SIG-M5 (cell line): Measurements from ENCODE around the gene ZDHHC14.
"Not testable (repeated sequence)": the region's sequence is repeated elsewhere in the genome, so short reads cannot be mapped to it uniquely, and the experiment has no call there.

ENCODE experiments used
- DNase-seq: peaks from one replicate; lab custom pipeline; 2025; lab: John Stamatoyannopoulos, UW

ZDHHC14 gene

DNA sequence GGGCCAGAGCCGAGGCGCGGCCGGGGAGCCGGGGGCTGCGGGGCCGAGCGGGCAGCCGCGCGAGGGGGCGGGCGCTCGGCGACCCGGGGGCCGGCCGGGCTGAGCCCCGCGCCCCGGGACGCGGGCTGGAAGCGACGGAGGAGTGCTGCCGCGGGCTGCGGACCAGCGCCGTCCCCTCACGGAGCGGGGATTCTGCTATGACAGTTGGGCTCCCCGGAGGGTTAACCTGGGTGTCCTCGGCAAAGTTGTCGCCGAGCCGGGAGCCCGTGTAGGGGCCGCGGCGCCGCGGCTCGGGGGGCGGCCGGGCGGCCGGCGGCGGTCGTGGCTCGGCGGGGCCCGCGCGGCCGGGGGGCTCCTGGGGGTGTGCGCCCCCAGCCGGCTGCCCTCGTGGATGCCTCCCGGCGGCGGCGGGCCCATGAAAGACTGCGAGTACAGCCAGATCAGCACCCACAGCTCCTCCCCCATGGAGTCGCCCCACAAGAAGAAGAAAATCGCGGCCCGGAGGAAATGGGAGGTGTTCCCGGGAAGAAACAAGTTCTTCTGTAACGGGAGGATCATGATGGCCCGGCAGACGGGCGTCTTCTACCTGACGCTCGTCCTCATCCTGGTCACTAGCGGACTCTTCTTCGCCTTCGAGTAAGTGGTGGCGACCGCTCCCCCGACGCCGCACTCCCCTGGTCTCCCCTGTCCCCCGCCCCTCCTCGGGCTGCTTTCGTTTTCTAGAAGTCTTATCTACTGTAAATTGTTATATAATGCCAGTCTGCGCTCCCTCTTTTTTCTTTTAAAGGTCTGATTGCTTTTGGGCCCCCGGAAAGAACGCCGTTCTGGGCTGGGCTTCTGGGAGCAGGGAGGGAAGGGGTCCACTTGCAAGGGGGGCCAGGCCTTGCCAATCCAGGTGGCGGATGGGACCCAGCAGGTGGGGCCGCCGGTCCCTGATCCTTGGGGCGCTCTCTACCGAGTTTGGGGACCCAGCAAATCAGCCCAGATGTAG, 936 bp downstream of the ZDHHC14 start:
- no peak for DNase-seq

DNA sequence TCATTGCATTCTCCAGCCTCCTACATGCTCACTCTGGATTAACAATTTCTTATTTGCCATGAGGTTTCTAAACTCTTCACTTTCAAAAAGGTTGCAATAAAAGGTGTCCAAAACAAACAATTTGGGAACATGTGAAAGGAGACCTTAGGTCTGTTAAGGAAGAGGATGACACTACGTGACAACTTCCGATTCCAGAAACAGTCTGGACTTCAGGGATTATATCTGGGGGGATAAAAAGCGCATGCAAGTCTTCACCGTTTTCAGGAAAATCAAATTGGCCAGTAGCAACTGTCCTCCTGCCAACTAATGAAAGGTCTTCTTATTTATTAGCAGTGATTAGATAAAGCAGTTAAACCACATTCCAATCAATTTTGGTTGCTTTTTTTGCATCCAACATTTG, 1.8 kb downstream of the ZDHHC14 start:
- no peak for DNase-seq

DNA sequence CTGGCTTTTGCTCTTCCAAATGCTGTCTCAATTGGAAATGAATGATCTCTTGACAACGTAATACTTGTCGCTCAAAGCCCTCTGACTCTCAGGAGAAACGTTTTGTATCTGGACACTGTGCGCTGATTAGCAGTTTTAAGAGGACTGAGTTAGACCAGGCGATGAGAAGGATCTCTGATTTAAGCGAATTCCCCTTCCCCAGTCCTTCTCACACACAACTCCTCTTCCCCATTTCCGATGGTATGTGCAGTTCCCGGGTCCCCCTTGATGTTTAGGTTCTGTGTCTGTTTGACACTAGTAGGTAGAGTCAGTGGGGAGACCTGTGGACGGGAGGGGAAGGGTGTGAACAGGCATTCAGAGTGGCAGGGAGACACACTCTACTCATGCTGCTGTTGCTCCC, 2.5 kb downstream of the ZDHHC14 start:
- DNase-seq: no peak

- not testable (repeated sequence) for DNase-seq
Observed at GRCh38 chr6:157384962-157385361, 4.0 kb downstream of the ZDHHC14 start.

GRCh38 chr6:157385482-157385881, 4.5 kb downstream of the ZDHHC14 start:
- DNase-seq: no peak

DNA sequence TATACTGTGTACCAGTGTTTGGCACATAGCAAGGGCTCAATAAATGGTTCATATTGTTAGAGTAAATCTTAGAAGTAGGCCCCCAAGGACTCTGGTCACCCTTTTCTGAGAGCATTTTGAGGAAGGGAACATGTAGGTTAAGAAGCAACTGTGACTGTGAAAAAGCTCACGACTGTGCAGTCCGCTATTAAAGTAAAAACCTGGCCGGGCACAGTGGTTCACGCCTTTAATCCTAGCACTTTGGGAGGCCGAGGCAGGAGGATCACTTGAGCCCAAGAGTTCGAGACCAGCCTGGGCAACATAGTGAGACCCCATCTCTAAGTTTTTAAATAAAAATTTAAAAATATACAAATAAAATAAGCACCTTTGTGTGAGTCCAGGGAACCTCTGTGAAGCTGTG, 5.0 kb downstream of the ZDHHC14 start:
- DNase-seq: no peak

GRCh38 chr6:157386454-157386853, 5.5 kb downstream of the ZDHHC14 start:
- no peak for DNase-seq

DNA sequence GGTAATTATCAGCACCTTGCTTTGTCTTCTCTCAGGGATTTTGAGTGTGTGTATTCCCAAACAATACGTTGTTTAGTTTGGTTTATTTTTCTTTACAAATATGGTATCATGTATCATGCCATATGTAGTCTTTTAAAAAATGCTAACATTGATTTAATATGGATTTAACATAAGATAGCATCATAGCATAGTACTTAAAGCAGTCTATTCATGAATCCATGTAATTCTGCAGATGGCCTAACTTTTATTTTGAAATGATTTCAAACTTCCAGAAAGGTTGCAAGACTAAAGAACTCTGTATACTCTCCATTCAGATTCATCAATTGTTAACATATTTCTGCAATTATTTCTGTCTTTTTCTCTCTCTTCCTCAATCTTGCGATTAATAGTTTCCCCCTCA, 7.9 kb downstream of the ZDHHC14 start:
- DNase-seq: no peak

GRCh38 chr6:157390273-157391060, 9.5 kb downstream of the ZDHHC14 start:
- DNase-seq: no peak

DNA sequence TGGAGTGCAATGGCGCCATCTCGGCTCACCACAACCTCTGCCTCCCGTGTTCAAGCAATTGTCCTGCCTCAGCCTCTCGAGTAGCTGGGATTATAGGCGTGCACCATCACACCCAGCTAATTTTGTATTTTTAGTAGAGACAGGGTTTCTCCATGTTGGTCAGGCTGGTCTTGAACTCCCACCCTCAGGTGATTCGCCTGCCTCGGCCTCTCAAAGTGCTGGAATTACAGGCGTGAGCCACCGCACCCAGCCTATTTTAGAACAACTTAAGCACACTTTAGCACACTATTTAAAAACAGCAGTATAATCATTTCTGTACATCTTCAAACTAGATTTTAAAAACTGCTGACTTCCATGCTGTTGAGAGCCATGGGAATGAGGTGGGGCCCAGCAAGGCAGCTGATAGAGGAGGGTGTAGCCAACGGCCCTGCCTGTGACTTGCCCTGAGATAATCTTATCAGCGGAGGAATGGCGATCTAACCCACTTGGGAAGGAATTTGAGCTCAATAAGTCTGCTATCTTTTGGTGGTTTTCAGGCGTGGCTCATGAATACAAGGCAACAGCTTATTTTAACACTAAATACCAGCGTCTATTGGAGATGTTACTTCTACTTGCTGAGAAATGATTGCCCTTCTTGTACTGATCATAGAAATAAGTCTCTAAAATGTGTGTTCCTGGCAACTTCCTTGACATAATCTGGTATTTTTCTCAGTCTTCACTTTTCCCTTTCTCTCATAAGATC, 12.1 kb downstream of the ZDHHC14 start:
- DNase-seq: no peak

- no peak for DNase-seq
Observed at GRCh38 chr6:157393669-157394327, 12.8 kb downstream of the ZDHHC14 start.

DNA sequence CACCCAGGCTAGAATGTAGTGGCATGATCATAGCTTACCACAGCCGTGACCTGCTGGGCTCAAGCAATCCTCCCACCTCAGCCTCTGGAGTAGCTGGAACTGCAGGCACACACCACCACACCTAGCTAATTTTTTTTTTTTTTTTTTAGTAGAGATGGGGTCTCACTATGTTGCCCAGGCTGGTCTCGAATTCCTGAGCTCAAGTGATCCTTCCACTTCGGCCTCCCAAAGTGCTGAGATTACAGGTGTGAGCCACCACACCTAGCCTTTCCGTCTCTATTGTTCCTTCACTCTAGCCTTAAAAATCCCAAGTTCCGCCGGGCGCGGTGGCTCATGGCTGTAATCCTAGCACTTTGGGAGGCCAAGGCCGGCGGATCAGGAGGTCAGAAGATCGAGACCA, 14.2 kb downstream of the ZDHHC14 start:
- not testable (repeated sequence) for DNase-seq

DNA sequence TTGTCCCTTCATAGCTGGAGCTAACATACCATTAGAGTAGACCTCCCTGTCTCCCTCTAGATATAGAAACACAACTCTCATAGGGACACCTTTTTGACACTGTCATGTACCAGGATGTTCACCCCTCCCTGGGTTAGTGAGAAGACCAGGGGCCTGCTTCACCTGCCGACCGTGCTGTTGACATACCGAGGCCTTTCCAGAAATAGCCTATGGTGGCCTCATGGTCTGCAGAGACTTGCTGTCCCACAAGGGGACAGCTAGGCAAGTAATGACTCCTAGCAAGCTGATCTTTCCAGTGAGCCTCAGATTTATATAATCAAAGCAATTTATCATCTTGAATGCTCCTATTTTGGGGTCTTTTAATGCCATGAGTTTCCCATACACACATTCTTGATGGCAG, 15.0 kb downstream of the ZDHHC14 start:
- DNase-seq: no peak

DNA sequence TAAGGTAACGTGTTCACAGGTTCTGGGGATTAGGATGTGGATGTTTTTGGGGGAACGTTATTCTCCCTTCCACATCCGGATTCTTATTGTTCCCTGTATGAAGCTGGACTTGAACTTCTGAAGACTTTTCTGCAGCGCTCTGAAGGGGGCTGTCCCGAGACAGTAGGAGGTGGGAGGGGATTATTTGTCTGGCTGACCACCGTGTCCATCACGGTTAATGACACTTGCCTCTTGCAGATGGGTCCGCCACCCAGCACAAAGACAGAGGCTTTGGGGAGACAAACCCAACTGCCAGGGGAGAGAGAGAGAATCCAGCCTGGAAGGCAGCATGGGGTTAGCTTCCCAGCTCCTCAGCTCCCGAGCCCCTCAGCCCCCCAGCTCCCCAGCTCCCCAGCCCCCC, 16.7 kb downstream of the ZDHHC14 start:
- no peak for DNase-seq

- DNase-seq: no peak
Observed at GRCh38 chr6:157398151-157398550, 17.2 kb downstream of the ZDHHC14 start.

- DNase-seq: no peak
Observed at GRCh38 chr6:157400676-157401075, 19.7 kb downstream of the ZDHHC14 start.

DNA sequence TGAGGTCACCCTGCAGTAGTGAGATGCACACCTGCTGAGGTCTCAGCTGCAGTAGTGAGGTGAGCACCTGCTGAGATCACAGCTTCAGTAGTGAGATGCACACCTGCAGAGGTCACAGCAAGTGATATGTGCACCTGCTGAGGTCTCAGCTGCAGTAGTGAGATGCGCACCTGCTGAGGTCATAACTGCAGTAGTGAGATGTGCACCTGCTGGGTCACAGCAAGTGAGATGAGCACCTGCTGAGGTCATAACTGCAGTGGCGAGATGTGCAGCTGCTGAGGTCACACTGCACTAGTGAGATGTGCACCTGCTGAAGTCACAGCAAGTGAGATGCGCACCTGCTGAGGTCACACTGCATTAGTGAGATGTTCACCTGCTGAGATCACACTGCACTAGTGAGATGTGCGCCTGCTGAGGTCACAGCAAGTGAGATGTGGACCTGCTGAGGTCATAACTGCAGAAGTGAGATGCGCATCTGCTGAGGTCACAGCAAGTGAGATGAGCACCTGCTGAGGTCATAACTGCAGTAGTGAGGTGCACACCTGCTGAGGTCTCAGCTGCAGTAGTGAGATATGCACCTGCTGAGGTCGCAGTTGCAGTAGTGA, 20.8 kb downstream of the ZDHHC14 start:
- DNase-seq: no peak

- DNase-seq: no peak
Observed at GRCh38 chr6:157402996-157403685, 22.2 kb downstream of the ZDHHC14 start.

DNA sequence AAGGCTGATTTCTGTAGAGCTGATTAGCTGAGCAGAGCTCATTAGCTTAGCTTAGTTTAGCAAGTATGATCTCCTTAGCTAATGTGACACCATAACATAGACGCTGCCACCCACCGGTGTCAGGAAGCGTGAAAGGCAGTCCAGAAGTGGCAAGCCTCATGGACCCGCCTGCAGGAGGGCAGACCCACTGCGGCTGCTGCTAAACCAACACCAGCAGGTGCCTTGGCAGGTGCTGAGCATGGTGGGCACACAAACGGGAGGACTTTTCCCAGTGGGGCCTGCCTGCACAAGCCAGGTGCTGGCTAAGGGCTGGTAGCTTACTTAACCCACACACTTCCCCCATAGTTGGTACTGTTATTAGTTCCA, 22.7 kb downstream of the ZDHHC14 start:
- DNase-seq: no peak

DNA sequence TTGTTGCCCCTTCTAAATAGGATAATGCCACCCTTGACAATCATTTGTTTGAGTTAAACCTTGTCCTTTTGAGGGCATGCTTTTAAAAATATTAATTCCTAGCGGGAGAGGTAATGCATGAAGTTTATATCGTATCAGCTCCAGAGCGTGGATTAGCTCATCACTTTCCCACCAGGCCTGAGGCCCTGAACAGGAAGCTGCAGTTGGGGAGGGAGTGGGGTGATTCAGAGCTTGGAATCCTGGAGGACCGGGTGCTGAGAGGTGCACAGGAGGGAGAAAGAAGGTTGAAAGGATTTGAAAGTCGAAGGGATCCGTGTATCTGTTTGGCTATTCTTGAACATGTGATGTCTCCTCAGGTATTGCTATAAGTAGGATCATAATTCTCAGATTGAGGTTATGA, 25.0 kb downstream of the ZDHHC14 start:
- DNase-seq: no peak

- DNase-seq: no peak
Observed at GRCh38 chr6:157406661-157407060, 25.7 kb downstream of the ZDHHC14 start.
